Stimulated activated CD4-positive, alpha-beta T cell treated with anti-CD3 and anti-CD28 coated beads, Interleukin-12 subunit alpha, Interleukin-12 subunit beta, amount 100 ng/mL, for 24 hours (primary cell): ENCODE data around the gene PRKCE.
"Not testable (repeated sequence)": the region's sequence is repeated elsewhere in the genome, so short reads cannot be mapped to it uniquely, and the experiment has no call there.

ENCODE experiments used
- DNase-seq, 2 experiments: peaks; one replicate each; pipeline ENCODE4 v3.0.0-alpha.2; 2020; ENCODE audit warnings: low read depth in 2 of 2

The PRKCE gene

GRCh38 chr2:45888641-45889040 lies 237.2 kb downstream of the PRKCE start:
- no peak for DNase-seq

- peak in 1 of 2 experiments; percentile 15 for DNase-seq
These were observed 237.6 kb downstream of the PRKCE start for GRCh38 chr2:45889053-45889452.

GRCh38 chr2:45889620-45890370 lies 238.3 kb downstream of the PRKCE start:
- no peak for DNase-seq

- not testable (repeated sequence) for DNase-seq
These were observed 238.8 kb downstream of the PRKCE start for GRCh38 chr2:45890371-45890646.

GRCh38 chr2:45890819-45891218 lies 239.3 kb downstream of the PRKCE start:
- no peak for DNase-seq

GRCh38 chr2:45891719-45892424 lies 240.4 kb downstream of the PRKCE start:
- no peak for DNase-seq

GRCh38 chr2:45892425-45892745 lies 240.9 kb downstream of the PRKCE start:
- no peak for DNase-seq

- no peak for DNase-seq
These were observed 241.3 kb downstream of the PRKCE start for GRCh38 chr2:45892757-45893156.

- no peak for DNase-seq
These were observed 242.7 kb downstream of the PRKCE start for GRCh38 chr2:45894211-45894610.

- no peak for DNase-seq
These were observed 243.9 kb downstream of the PRKCE start for GRCh38 chr2:45895241-45895861.

GRCh38 chr2:45896311-45896710 lies 244.8 kb downstream of the PRKCE start:
- no peak for DNase-seq

GRCh38 chr2:45897842-45898241 lies 246.4 kb downstream of the PRKCE start:
- no peak for DNase-seq

- DNase-seq = no peak
These were observed 247.3 kb downstream of the PRKCE start for GRCh38 chr2:45898819-45899218.

GRCh38 chr2:45899926-45900325 lies 248.5 kb downstream of the PRKCE start:
- no peak for DNase-seq

- no peak for DNase-seq
These were observed 250.1 kb downstream of the PRKCE start for GRCh38 chr2:45901468-45902032.

GRCh38 chr2:45902380-45902779 lies 250.9 kb downstream of the PRKCE start:
- no peak for DNase-seq

GRCh38 chr2:45902781-45903375 lies 251.4 kb downstream of the PRKCE start:
- no peak for DNase-seq

GRCh38 chr2:45904267-45904945 lies 252.9 kb downstream of the PRKCE start:
- DNase-seq = no peak

GRCh38 chr2:45904946-45905631 lies 253.6 kb downstream of the PRKCE start:
- DNase-seq = no peak

- DNase-seq = no peak
These were observed 254.1 kb downstream of the PRKCE start for GRCh38 chr2:45905632-45905958.

GRCh38 chr2:45907592-45907991 lies 256.1 kb downstream of the PRKCE start:
- no peak for DNase-seq
